Measurements from ENCODE around the gene DLG5.

DLG5 gene

GRCh38 chr10:77910524-77911145 is 15.9 kb downstream of the DLG5 start:
- DNase-seq, result no peak

- DNase-seq, result no peak
Measured at GRCh38 chr10:77909749-77910375, 16.7 kb downstream of the DLG5 start.

GRCh38 chr10:77909021-77909748 is 17.4 kb downstream of the DLG5 start:
- no peak for DNase-seq

- no peak for DNase-seq
Measured at GRCh38 chr10:77907900-77908717, 18.4 kb downstream of the DLG5 start.

- no peak for DNase-seq
Measured at GRCh38 chr10:77907462-77907861, 19.1 kb downstream of the DLG5 start.

GRCh38 chr10:77906951-77907421 is 19.6 kb downstream of the DLG5 start:
- no peak for DNase-seq

DNA sequence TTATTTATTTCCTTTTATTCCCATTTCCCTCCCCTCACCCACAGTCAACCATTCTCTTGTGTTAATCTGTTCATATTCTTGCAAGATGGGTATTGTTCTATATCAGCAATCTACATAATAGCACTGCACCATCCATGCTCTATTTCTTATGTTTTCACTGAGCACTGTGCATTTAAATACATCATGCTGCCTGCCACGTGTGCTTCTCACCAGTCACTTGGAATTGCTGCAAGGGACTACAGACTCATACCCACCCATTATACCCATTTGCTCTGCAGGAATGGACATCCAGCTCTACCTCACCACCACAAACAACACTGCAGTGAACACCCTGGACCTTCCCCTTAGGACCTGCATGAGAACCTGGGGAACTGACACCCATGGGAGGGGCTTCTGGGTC is 20.8 kb downstream of the DLG5 start:
- DNase-seq, result no peak

- DNase-seq, result no peak
Measured at GRCh38 chr10:77905086-77905748, 21.3 kb downstream of the DLG5 start.

GRCh38 chr10:77904100-77904840 is 22.3 kb downstream of the DLG5 start:
- DNase-seq, result no peak

DNA sequence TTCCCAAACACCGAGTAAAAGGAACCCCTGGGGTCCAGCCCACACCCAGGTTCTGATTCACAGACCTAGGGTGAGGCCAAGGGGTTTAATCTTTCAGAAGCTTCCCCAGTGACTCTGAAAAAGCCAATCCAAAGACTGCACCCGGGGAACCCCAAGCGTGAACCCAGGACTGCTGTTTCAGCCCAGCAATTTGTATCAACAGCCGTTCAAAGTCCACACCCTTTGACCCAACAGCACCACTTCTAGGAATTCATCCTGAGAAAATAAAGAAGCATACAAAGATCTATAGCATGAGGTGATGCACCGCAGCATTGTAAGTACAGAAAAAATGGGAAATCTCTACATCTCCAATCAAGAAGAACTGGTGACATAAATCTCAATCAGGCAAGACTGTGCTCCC is 24.4 kb downstream of the DLG5 start:
- no peak for DNase-seq

DNA sequence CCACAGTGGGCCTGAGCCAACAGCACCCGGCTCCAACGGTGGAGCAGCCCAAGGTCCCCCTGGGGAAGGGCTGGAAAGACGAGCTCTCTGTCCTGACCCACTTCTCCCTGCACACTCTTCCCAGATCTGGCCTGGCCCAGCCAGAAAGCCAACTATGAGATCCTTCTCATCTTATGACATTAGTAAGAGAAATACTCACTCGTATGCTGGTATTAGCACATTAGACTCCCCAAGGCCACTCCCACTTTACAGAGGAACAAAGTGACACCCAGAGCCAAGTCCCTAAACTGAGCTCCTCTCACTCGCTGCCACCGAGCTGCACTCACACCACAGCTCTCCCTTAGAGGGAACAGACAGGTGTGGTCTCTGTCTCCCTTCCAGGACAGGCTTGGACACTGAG is 24.8 kb downstream of the DLG5 start:
- DNase-seq, result no peak

DNA sequence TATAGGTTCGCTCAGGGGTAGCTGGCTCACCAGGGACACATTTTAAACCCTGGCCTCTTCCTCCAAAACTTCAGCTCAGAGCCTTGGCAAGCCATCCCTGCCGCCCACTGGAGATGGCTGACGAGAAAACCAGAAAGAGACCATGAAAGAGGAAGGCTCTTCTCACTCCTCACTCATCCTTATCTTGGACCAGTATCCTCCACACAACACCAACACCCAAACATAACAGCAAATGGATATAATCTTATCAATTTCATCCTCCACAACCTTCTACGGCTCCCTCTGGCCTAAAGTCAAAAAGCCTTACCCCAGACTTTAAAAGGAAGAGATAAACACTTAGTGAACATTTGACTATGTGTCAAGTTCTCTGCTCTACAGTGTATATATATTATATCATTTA is 26.9 kb downstream of the DLG5 start:
- DNase-seq, result no peak

DNA sequence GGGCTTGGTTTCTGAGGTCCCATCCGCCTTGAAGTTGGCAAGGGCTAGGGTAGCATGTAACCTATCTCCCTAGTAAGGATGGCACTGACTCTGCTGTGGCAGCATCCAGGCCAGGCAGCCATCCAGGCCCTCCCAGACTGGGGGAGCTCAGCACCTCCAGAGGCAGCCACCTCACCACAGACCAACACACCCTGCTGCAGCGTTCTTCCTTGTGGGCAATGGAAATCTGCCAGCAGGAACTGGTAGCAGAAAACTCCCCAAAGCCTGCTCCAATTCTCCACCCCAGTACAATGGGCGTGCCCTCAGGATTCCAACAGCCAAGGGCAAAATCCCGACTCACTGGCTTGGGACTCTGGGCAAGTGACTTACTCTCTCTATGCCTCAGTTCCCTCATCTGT is 27.5 kb downstream of the DLG5 start:
- no peak for DNase-seq

GRCh38 chr10:77898323-77899079 is 28.1 kb downstream of the DLG5 start:
- DNase-seq, result no peak

DNA sequence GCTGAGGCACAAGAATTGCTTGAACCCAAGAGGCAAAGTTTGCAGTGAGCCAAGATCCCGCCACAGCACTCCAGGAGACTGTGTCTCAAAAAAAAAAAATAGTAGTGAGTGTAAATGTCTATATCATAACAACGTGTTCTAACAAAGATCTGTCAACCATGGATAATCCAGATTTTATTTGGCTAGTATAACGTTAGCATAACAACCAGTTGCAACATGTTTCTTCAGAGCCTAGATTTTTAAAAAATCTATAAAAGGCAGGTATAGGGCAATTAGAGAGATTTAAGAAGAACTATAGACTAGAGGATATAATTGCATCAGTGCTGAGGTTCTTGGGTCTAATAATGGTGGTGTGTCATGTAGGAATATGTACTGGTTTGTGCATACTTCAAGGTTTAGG is 30.5 kb downstream of the DLG5 start:
- no peak for DNase-seq

DNA sequence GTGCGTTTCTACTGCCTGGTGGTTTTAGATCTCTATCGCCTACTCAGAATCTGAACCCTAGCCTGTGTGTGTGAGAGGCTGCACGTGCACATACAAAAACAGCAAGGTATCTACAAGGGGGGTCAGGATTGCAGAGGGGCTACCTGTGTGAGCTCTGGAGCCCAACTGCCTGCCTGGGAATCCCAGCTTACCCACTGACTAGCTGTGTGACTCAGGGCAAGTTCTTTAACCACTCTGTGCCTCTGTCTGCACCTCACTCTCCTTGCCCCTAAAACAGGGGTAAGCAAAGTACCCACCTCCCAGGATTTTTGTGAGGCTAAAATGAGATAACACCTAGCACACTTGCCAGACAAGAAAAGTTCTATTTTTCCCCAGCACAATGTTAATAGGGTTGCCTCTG is 32.5 kb downstream of the DLG5 start:
- no peak for DNase-seq

DNA sequence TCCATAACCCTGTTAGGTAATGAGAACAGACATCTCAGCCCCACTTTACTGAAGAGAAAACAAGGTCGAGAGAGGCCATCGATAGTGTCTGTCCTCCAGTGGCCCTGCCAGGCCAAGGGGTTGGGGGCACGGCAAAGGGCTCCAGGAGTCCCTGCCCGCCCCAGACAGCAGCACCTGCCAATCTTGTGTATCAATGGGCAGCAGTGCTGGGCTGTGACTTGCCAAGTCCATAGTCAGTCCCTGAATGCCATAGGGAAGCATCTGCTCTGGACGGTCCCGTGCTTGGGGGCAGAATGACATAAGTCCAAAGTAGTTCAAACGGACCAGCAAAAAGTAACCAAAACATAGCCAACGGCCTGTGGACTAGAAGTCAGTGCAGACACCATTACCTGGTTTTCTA is 33.2 kb downstream of the DLG5 start:
- no peak for DNase-seq

GRCh38 chr10:77892761-77893160 is 33.8 kb downstream of the DLG5 start:
- DNase-seq, result no peak

- no peak for DNase-seq
Measured at GRCh38 chr10:77892021-77892739, 34.4 kb downstream of the DLG5 start.

GRCh38 chr10:77890097-77890496 is 36.5 kb downstream of the DLG5 start:
- no peak for DNase-seq
